ENCODE data around the gene HPCAL1.

GRCh38 chr2:10359246-10359645 is 56.5 kb downstream of the HPCAL1 start:
- TF ChIP-seq EZH2 (IDR thresholded peaks at IDR 0.05; ENCODE audit: borderline replicate concordance, low read depth, low read length, severe bottlenecking) (no peak), POLR2A (IDR thresholded peaks at IDR 0.05; ENCODE audit: low read depth, low read length) (no peak), POLR2AphosphoS5 (IDR thresholded peaks at IDR 0.05; ENCODE audit: insufficient read depth, low read depth, low read length) (no peak)

Measured in endothelial cell of umbilical vein (primary cell).